Colon (tissue), 2 donors: Measurements from ENCODE around the gene TSPEAR.
"Not testable (repeated sequence)": the region's sequence is repeated elsewhere in the genome, so short reads cannot be mapped to it uniquely, and the experiment has no call there.

ENCODE experiments used
- FAIRE-seq: peaks from 2 replicates; lab custom pipeline; 2012; peaks lifted over from hg19 to GRCh38; lab: Jason Lieb, UNC
- donor health status: control.
- donor health status: control.

Gene TSPEAR

DNA sequence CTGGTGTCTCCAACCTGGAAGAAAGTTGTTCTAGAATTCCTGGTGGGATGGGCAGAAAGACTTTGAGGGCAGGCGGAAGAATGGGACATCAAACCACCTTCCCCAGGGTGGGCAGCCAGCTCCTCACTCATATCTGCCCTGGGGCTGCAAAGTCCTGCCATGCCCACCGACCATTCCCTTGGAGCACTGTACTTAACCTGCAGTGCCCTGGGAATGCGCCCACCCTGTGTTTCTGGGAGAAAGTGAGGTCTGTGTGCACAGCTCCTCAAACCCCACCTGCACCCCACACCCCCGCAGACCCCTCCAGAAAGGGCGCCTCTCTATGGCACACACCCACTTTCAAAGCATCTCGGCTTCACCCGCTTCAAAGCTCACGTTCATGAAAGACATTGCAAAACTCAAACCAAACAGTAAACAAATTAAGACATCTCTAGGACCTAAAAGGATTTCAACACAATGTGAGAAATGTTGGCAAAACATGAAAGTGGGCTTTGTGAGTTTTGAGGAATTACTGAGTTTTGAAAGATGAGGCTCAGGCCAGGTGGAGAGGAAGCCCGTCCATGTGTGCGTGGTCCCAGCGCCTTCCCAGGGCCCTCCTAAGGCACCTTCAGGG is 196.5 kb downstream of the TSPEAR start:
- no peak for FAIRE-seq

DNA sequence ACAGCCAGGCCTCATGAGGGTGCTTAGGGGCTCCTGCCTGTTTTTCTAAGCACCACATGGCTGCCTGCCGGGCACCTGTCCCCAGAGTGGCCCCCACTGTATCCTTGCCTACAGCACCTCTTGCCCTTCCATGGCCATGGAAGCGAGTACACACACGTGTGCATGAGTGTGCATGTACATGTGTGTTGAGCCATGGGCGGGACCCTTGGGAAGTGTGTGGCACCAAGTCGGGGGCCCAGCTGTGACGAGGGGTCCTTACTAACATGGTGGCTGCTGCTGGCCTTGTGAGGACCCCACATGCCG is 197.2 kb downstream of the TSPEAR start:
- no peak for FAIRE-seq

DNA sequence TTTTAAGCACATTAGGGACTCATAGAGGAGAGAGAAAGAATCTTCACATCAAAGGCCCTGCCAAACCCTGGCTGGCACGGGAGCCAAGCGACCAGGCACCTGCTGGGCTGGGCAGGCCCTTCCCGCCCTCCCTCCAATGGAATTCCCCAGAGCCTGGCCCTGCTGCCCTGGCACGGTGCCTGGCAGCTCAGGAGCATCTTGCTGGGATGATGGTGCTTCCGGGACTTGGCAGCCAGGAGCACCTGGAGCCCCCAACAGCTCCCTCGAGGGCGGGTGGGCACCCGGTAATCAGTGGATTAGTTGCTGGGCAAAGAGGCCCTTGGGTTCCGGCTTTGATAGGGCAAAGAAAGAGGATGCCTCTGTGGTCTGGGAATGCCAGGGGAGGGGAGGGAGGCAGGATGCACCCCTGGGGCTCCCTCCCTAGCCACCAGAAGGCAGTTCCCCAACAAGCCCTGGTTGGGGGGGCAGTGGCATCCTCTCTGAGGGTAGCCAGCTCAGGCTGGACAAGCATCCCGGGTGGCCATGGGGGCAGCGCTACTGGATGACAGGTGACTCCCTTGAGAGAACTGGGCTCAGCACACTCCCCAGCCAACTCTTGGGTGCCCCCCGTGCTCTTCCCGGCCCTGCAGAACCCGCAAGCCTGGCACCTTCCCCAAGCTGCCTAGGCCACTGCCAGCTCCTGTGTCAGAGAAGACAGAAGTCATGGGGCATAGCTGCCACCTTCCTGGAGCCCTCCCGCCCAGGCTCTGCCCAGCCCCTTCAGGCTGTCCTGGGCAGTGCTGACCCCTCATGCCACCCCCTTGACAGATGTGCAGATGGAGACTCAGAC is 197.8 kb downstream of the TSPEAR start:
- FAIRE-seq = no peak

DNA sequence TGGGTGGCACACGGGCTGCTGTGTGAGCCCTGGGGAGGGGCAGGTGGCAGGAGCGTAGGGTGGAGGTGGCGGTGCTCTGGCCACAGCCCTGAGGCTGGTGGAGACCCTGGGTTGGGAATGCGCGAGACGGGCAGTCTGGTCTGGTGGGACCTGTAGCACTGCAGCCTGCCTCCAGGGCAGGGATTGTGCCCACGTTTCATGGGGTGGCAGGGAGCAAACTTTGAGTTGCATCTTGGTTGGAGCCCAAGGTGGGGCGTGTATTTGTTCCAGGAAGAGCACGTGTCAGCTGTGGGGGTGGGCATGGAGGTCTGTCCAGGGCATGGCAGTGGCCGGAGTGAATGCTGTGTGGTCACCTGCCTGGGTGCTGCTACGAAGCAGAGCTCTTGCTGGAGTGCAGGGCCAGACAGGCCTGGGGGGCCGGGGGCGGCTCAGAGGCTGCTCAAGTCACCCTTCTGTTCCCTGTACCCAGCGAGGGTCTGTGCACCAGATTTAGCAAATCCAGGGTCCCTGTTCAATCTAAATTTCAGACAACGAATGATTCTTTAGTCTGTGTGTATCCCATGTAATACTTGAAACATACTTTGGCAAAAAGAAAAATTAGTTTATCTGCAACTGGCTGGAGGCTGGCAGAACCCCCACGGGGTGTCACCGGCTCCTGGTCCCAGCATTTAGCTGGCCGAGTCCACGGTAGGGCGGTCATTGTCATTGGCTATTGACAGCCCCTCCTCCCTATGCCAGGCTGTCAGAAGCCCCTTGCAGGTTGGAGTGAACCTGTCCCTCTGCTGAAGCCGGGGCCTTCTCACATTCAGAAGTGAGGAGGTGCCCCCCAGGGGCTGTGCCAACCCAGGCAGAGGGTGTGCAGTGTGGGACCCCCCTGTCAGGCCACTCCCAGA is 198.6 kb downstream of the TSPEAR start:
- no peak for FAIRE-seq

DNA sequence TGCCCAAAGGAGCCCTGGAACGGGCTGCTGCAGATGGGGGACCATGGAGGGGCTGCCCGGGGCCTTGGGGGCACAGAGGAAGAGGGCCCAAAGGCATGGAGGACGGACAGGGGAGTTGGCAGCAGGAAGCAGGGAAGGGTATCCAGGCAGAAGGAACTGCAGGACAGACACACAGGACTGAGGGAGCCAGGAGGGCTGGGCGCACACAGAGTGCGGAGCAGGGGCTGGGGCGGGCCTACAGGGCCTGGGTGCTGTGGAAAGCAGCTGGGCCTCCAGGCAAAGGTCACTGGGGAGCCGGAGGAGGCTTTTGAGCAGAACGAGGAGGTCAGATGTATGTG is 199.5 kb downstream of the TSPEAR start:
- FAIRE-seq = no peak

DNA sequence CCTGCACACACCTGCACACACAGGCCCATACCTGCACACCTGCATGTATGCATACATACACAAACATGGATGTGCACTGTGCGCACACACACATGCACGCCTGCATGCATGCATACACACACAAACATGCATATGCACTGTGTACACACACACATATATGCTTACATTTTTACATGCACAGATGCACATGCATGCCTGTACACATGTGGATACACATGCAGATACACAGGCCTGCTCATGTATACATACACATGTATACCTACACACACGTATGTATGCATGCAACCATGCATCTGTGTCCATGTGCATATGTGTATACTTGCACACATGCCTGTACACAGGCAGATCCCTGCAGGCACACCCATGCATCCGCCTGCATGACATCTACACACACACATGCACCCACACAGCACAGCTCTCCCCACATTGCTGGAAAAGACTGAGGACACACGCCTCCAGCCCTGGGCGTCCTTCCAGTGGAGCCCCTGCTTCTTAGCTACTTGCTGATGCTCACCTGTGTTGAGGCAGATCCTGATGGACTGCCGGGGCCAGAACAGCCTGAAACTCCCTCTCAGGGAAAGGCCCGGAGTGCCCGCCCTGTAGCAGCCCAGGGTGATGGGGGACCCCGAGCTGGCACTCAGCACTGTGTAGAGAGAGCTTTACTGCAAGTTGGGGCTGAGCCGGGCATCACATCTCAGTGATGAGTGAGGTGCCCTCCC is 200.0 kb downstream of the TSPEAR start:
- FAIRE-seq = no peak

DNA sequence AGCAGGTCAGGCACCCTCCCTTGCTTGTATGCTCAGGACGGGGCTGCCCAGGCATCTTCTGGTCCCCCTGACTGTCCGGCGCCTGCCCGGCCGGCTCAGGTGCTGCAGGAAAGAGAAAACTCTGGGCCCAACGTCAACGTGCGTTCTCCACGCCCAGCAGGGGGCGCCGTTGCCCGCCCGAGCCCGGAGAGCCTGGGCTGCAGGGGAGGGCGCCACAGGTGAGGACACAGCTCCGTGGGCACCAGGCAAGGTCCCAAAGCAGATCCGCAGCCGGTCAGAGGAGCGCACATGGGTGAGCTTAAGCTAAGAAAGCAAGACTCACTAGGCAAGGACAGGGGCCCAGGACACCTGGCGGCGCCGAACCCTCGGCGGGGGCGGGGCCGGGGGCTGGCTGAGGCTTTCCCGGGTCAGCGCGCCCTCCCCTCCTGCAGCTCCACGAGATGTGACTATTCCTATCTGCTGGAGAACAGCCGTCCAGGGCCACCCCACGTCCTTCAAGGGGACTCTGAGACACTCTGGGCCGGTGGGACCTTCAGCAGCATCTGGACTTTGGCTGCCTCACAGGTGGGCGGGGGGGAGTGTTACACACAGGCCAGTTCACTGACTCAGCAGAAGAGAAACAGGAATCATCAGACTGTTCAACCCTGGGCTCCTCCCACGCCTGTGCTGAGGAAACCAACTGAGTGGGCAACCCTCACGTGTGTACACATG is 200.7 kb downstream of the TSPEAR start:
- FAIRE-seq = no peak

GRCh38 chr21:44510109-44510507 is 201.3 kb downstream of the TSPEAR start:
- no peak for FAIRE-seq

DNA sequence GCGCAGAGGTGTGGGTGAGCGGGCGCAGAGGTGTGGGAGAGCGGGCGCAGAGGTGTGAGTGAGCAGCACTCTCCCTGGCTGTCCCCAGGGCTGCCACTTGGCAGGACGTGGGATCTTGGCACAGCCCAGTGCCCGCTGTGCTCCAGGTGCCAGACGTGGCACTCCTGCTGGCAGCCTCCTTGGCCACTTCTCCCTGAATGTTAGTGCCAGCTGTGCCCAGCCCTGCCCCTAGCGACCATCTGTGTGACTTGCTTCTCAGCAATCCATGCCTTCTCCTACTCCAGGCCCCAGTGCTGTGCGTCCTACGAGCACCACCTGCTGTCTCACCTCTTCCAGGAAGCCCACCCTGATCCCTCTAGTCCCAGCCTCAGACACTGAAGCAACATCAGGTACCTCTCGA is 201.8 kb downstream of the TSPEAR start:
- FAIRE-seq = no peak

- no peak for FAIRE-seq
Observed at GRCh38 chr21:44508711-44509445, 202.5 kb downstream of the TSPEAR start.

DNA sequence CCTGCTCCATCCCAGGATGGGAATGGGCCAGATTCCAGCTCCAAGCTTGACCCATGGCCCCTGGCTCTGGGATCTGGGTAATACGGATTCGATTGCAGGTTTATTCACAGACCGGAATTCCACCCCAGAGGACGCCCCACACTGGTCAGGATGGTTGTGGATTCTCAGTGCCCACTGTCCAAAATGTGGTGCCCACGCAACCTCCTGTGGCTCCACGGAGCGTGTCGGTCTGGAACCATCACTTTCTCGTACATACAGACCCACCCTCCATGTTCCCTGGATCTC is 203.0 kb downstream of the TSPEAR start:
- no peak for FAIRE-seq

DNA sequence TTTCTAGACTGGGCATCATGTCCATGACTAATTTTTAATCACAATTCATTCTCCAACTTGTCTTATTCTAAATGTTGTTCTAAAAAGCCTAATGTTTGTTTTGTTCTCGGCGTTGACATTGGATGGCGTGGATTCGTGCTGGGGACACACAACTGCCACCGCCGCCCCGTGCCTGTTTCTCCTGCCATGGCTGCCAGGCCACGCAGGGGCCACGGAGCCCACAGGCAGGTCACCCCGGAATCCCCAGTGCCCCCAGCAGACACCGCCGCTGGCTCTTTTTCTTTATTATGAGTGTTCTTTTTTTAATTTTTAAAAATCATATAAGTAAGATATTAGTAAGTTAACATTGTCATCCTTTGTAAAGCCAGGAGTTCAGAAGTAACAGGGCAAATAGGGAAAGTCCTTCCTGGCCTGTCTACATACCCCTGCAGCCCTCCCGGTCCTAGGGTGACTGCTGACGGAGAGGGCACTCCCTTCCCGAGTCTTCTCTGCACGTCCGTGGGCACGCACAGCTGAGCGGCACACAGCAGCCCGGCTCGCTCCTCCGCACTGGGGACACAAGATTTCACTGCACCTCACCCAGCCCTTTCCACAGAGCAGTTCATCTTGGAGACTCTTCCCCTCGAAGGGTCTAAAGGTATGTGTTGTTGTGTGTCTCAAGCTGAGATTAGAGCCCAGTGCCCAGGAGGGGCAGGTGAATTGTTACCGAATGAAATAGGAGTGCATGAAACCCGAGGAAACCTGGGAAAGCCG is 203.5 kb downstream of the TSPEAR start:
- no peak for FAIRE-seq

DNA sequence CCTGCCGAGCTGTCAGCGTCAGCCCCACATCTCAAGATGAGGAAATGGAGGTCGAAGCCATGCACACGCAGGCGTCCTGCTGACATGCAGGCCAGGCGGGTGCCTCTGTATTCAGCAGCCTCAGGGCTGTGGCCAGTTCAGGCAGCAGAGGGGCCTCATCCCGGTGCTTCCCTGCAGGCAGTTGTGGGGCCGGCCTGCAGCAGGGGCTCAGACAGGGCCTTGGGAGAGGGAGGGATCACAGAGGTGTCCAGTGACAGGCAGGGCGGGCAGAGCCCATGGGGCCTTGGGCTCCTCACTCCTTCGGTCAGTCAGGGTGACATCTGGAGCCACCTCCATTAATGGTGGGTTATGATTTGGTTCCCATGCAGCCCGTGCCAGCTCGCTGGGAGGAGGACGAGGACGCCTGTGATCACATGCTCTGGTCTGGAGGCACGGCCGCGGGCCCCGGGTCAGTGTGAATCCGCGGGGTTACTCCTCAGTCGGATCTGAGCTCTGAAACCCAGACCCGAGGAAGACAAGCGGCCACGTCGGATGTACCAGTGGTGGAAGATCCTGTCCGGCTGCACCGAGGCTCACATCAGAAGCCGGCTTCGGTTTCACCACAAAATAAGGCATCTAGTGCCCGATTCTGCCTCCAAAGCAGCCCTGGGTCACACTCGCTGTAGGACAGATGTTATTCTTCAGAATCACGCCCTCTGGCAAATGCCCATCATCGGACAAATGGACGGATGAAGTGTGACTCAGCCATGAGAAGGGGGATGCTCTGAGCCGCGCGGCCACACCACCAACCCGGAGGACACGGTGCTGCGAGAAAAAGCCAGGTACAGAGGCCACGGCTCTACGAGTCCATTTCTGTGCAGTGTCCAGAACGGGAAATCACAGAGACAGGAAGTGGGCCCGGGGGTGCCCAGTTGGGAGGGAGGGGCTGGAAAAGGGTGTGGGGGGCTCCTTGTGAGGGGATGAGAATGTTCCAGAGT is 204.8 kb downstream of the TSPEAR start:
- FAIRE-seq = no peak

DNA sequence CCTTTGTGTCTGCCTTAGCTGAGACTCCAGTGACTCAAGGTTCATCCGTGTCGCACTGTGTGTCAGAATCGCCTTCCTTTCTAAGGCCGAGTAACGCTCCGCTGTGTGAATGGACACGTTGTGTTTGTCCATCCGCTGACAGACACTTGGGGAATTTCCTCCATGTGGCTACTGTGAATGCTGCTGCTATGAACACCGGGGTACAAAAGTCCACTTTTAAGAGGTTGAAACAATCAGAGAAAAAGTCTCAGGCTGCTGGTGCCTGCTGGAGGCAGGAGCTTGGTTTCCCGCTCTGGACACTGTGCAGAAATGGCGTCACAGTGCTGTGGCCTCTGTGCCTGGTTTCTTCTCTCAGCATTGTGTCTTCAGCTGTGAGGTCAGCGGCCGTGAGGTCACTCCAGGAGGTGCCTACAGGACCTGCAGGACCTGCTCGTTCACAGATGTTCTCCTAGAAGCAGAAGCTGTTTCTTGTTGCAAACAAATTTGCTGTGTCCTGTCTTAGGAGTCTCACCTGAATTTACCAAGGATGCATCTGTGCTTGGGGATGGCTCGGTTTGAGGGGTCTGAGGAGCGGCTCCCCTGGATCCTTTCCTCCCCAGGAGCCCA is 205.6 kb downstream of the TSPEAR start:
- FAIRE-seq = no peak

DNA sequence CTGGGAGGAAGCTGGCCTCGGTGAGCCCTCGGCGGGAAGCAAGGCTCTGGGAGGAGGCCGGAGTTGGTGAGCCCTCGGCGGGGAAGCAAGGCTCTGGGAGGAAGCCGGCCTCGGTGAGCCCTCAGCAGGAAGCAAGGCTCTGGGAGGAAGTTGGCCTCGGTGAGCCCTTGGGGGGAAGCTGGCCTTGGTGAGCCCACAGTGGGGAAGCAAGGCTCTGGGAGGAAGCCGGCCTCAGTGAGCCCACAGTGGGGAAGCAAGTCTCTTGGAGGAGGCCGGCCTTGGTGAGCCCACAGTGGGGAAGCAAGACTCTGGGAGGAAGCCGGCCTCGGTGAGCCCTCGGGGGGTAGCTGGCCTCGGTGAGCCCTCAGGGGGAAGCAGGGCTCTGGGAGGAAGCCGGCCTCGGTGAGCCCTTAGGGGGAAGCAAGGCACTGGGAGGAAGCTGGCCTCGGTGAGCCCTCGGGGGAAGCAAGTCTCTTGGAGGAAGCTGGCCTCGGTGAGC is 207.4 kb downstream of the TSPEAR start:
- FAIRE-seq = no peak

- not testable (repeated sequence) for FAIRE-seq
Observed at GRCh38 chr21:44503006-44503889, 208.1 kb downstream of the TSPEAR start.

GRCh38 chr21:44502171-44502958 is 209.0 kb downstream of the TSPEAR start:
- no peak for FAIRE-seq
